Measurements from ENCODE around the gene CSF1. TPM values are rescaled to one million over a fixed set of nuclear protein-coding genes. Genes with fewer than 3 reads are reported as not detected.
"Not testable (repeated sequence)": the region's sequence is repeated elsewhere in the genome, so short reads cannot be mapped to it uniquely, and the experiment has no call there.

The CSF1 gene
- total and polyA plus RNA-seq, 12 donors: 6.3 to 26.2 (median 13.0) TPM

DNA sequence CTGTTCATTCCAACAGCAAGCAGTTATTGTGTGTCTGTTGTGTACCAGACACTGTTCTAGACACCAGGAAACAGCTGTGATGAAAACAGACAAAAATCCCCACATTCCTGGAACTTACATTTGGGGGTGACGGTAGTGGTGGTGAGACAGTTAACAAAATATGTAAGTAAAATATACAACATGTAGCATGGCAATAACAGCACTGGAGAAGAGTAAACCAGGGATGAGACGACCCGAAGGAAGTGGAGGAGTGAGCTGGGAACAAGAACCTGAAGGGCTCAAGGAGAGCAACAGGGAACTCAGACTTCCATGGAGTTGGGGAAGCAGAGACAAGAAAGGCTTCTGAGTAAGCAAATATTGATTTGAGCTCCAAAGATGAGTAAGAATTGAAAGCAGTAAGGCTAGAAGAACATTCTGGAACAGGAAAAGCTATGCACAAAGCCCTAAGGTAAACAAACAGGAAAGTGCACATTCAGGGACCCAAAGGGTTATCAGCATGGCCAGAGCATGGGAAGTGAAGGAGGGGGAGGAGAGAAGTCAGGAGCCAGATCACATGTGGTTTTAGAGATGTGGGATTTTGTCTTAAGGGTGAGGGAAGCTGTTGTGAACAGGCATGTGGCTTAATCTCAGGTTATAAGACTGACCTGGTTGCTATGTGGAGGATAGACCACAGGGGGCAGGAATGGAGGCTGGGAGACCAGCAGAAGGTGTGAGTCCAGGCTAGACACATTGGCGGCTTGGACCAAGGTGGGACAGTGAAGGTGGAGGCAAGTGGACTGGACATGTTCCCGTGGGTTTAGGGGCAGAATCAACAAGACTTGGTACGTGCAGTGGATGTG, 7.3 kb downstream of the CSF1 start:
- ATAC-seq (no peak), DNase-seq (no peak)
- Histone ChIP-seq H3K4me3 (no peak overlapping the region), H3K27ac (no peak overlapping the region), H3K4me1 (peaks cover 9 to 45% (median 25%) of the 10 kb centered on the region in 9 donors), H3K36me3 (peaks cover 0 to 91% (median 69%) of the 10 kb centered on the region in 9 donors), H3K9me3 (no peaks in the 10 kb centered on the region), H3K27me3 (no peaks in the 10 kb centered on the region)
- 78 to 84% methylated on average over 6 of the region's 6 CpGs for WGBS, 2 donors
- intact Hi-C loops (cut with DNase I): loop anchor here in 1 of 10 donors (10.0 kb wide), 1 partner anchor 123 kb away; no protein-coding TSS in a partner anchor
- TF ChIP-seq, protein P1, sequence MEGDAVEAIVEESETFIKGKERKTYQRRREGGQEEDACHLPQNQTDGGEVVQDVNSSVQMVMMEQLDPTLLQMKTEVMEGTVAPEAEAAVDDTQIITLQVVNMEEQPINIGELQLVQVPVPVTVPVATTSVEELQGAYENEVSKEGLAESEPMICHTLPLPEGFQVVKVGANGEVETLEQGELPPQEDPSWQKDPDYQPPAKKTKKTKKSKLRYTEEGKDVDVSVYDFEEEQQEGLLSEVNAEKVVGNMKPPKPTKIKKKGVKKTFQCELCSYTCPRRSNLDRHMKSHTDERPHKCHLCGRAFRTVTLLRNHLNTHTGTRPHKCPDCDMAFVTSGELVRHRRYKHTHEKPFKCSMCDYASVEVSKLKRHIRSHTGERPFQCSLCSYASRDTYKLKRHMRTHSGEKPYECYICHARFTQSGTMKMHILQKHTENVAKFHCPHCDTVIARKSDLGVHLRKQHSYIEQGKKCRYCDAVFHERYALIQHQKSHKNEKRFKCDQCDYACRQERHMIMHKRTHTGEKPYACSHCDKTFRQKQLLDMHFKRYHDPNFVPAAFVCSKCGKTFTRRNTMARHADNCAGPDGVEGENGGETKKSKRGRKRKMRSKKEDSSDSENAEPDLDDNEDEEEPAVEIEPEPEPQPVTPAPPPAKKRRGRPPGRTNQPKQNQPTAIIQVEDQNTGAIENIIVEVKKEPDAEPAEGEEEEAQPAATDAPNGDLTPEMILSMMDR (IDR thresholded peaks at IDR 0.05): no peak

DNA sequence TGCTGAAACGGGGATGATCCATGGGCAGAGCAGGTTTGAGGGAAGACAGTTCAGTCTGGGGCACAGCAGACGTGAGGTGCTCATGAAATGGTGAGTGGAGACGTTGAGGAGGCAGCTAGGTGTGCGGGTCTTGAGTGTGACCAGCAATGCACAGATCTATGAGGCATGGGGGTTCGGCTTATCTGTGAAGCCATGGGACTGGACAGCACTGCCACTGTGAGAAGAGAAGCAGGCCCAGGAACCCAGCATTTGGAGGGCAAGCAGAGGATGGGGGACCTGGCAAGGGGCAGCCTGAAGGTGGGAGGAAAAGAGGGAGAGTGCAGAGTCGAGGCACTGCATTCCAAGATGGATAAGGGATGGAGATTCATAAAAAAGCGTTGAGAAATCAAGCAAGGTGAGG, 8.0 kb downstream of the CSF1 start:
- WGBS, 2 donors: 89 to 93% methylated on average over 7 of the region's 7 CpGs
- TF ChIP-seq, protein P1 (IDR thresholded peaks at IDR 0.05): no peak
- Histone ChIP-seq H3K4me3 (no peak overlapping the region), H3K4me1 (peaks cover 2 to 42% (median 18%) of the 10 kb centered on the region in 9 donors), H3K27ac (no peak overlapping the region), H3K9me3 (no peaks in the 10 kb centered on the region), H3K36me3 (peaks cover 0 to 98% (median 76%) of the 10 kb centered on the region in 9 donors), H3K27me3 (no peaks in the 10 kb centered on the region)
- ATAC-seq: no peak
- DNase-seq: no peak
- intact Hi-C loops (cut with DNase I): loop anchor here in 1 of 10 donors (10.0 kb wide), 1 partner anchor 124 kb away; no protein-coding TSS in a partner anchor

GRCh38 chr1:109919303-109919702, 8.7 kb downstream of the CSF1 start:
- Histone ChIP-seq H3K27ac (no peak overlapping the region), H3K4me1 (peaks cover 0 to 39% (median 12%) of the 10 kb centered on the region in 9 donors), H3K36me3 (peaks cover 0 to 100% (median 82%) of the 10 kb centered on the region in 9 donors), H3K27me3 (no peaks in the 10 kb centered on the region), H3K9me3 (no peaks in the 10 kb centered on the region), H3K4me3 (no peak overlapping the region)
- DNase-seq (no peak), ATAC-seq (no peak)
- 92 to 93% methylated on average over 6 of the region's 6 CpGs for WGBS, 2 donors
- intact Hi-C loops (cut with DNase I): loop anchor here in 1 of 10 donors (10.0 kb wide), 1 partner anchor 125 kb away; no protein-coding TSS in a partner anchor
- TF ChIP-seq, protein P1 (IDR thresholded peaks at IDR 0.05): no peak

- 92 to 97% methylated on average over 10 of the region's 10 CpGs for WGBS, 2 donors
- intact Hi-C loops (cut with DNase I): loop anchor here in 3 of 10 donors (5.0 to 10.0 kb wide), 2 partner anchors 54 to 62 kb away; partner anchors contain the start of gene AHCYL1 (in 2 of the 3)
- H3K9me3 ChIP-seq, DNase-seq, H3K27ac ChIP-seq, H3K27me3 ChIP-seq, H3K4me3 ChIP-seq, ATAC-seq: not testable (repeated sequence)
- Histone ChIP-seq H3K36me3 (peaks cover 3 to 100% (median 89%) of the 10 kb centered on the region in 9 donors), H3K4me1 (peaks cover 0 to 39% (median 3%) of the 10 kb centered on the region in 9 donors)
Observed at GRCh38 chr1:109920391-109920790, 9.7 kb downstream of the CSF1 start.
